SU-DHL-6 (cell line): ENCODE data around the gene OTUD4.

Experiments used
- H2AFZ ChIP-seq: fragments of 200-600 bp; sonication (generic); 2 replicates; pipeline ENCODE4 v1.6.1; 2014; ENCODE audit warnings: low read depth, mild to moderate bottlenecking, moderate library complexity, mixed read lengths, antibody characterized with exemption, low read length; ENCODE audit not compliant: severe bottlenecking
- H3F3A ChIP-seq: fragments of 200-600 bp; shearing (Covaris generic); 2 replicates; pipeline ENCODE4 v1.6.0; 2016; ENCODE audit warnings: antibody characterized with exemption, mild to moderate bottlenecking; ENCODE audit not compliant: insufficient read depth
- H3K27ac ChIP-seq: fragments of 200-600 bp; sonication (generic); 2 replicates; pipeline ENCODE4 v1.5.1; 2016; ENCODE audit warnings: low read depth, mild to moderate bottlenecking, low read length, moderate library complexity, mixed read lengths
- H3K27me3 ChIP-seq: fragments of 200-600 bp; sonication (generic), shearing (Covaris generic); 2 replicates; pipeline ENCODE4 v1.6.0; 2014; ENCODE audit warnings: mild to moderate bottlenecking, low read length
- H3K36me3 ChIP-seq: fragments of 200-600 bp; sonication (generic); 2 replicates; pipeline ENCODE4 v1.6.1; 2014; ENCODE audit warnings: mild to moderate bottlenecking, low read length, mixed read lengths
- H3K4me2 ChIP-seq: fragments of 300-600, 200-600 bp; shearing (Covaris generic), sonication (generic); 2 replicates; pipeline ENCODE4 v1.6.0; 2014; ENCODE audit warnings: low read length, low read depth, mild to moderate bottlenecking; ENCODE audit not compliant: poor library complexity, severe bottlenecking
- H3K4me3 ChIP-seq: fragments of 200-600 bp; sonication (generic); 2 replicates; pipeline ENCODE4 v1.5.1; 2014; ENCODE audit warnings: antibody characterized with exemption, low read length, mild to moderate bottlenecking, mixed read lengths; ENCODE audit not compliant: insufficient read depth, poor library complexity, severe bottlenecking
- H3K79me2 ChIP-seq: fragments of 200-600 bp; sonication (generic); 2 replicates; pipeline ENCODE4 v1.6.1; 2014; ENCODE audit warnings: mild to moderate bottlenecking, low read length, moderate library complexity; ENCODE audit not compliant: insufficient read depth
- H3K9ac ChIP-seq: fragments of 200-600 bp; sonication (generic); 2 replicates; pipeline ENCODE4 v1.7.0; 2014; ENCODE audit warnings: mild to moderate bottlenecking, low read length
- H3K9me2 ChIP-seq: fragments of 200-600 bp; sonication (generic); replicated peaks from 2 replicates; pipeline ENCODE4 v1.6.1; 2014; ENCODE audit warnings: low read length; ENCODE audit not compliant: insufficient read depth
- H3K9me3 ChIP-seq: fragments of 200-600 bp; sonication (generic); 2 replicates; pipeline ENCODE4 v1.6.1; 2014; ENCODE audit warnings: low read length, mixed read lengths; ENCODE audit not compliant: insufficient read depth
- H4K20me1 ChIP-seq: fragments of 200-600 bp; sonication (generic); 2 replicates; pipeline ENCODE4 v1.6.1; 2014; ENCODE audit warnings: low read depth, mild to moderate bottlenecking, antibody characterized with exemption, low read length, moderate library complexity, mixed read lengths
- EZH2phosphoT487 ChIP-seq: fragments of 200-600 bp; sonication (generic), shearing (Covaris generic); conservative IDR thresholded peaks from 2 replicates; pipeline ENCODE4 v1.6.1; 2018; ENCODE audit warnings: mild to moderate bottlenecking, antibody characterized with exemption, low read length, moderate library complexity, mixed read lengths
- TF ChIP-seq, protein P1 (sequence below): fragments of 200-600 bp; sonication (generic); IDR thresholded peaks from one replicate; pipeline ENCODE4 v1.5.1; 2017; ENCODE audit warnings: antibody characterized with exemption, mild to moderate bottlenecking, low read length, moderate library complexity; ENCODE audit not compliant: insufficient read depth, poor library complexity, severe bottlenecking

OTUD4 gene

DNA sequence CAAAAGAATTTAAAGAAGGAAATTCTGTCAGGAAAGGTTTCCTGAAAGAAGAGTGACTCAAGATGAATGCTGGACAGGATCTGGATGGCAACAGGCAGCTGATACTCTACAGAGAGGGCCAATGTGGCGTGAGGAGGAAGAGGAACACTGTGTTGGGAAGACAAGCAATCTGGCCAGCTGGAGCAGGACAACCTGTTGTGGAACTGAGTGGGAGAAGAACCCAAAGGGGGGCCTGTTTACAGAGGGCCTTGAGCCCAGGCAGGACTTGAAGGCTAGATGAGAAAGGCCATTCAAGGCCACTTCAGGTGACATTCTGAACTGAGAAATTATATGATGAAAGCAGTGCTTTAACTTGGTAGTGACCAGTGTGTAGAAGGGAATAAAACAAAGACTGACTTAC is 8.5 kb downstream of the OTUD4 start:
- Histone ChIP-seq H3K79me2 (peaks cover 94% of the 10 kb centered on the region), H3K9ac (no peak overlapping the region), H3K36me3 (peaks cover 34% of the 10 kb centered on the region; the same call in 1 of the 2 replicates), H3K9me3 (no peaks in the 10 kb centered on the region), H3K27me3 (no peaks in the 10 kb centered on the region), H4K20me1 (no peaks in the 10 kb centered on the region), H3K4me2 (no peak overlapping the region), H3K27ac (no peak overlapping the region), H2AFZ (no peak overlapping the region), H3K4me3 (no peak overlapping the region), H3F3A (no peaks in the 10 kb centered on the region; the same call in 1 of the 2 replicates), H3K9me2 (no peaks in the 10 kb centered on the region)
- TF ChIP-seq EZH2phosphoT487, result no peak
- TF ChIP-seq, protein P1, sequence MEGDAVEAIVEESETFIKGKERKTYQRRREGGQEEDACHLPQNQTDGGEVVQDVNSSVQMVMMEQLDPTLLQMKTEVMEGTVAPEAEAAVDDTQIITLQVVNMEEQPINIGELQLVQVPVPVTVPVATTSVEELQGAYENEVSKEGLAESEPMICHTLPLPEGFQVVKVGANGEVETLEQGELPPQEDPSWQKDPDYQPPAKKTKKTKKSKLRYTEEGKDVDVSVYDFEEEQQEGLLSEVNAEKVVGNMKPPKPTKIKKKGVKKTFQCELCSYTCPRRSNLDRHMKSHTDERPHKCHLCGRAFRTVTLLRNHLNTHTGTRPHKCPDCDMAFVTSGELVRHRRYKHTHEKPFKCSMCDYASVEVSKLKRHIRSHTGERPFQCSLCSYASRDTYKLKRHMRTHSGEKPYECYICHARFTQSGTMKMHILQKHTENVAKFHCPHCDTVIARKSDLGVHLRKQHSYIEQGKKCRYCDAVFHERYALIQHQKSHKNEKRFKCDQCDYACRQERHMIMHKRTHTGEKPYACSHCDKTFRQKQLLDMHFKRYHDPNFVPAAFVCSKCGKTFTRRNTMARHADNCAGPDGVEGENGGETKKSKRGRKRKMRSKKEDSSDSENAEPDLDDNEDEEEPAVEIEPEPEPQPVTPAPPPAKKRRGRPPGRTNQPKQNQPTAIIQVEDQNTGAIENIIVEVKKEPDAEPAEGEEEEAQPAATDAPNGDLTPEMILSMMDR, result no peak

DNA sequence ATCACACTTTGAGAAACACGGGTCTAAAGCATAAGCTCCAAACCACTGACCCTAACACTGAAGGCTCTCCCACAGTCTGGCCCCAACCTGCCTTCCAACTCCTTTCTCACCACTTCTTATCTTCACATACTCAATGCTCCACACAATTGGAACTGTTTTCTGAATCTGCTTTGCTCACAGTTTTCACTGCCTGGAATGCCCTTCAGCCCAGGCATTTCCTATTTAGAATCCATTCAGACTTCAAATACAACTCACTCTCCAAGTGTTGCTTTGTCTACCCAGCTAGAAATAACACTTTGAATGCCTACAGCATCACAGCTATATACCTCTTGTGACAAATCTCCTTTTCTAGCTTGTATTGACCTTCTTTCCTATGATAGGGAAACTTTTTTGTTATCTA is 10.2 kb downstream of the OTUD4 start:
- Histone ChIP-seq H3K27ac (no peak overlapping the region), H3K27me3 (no peaks in the 10 kb centered on the region), H3K4me2 (no peak overlapping the region), H3K4me3 (no peak overlapping the region), H3K9me3 (no peaks in the 10 kb centered on the region), H3F3A (no peaks in the 10 kb centered on the region; the same call in 1 of the 2 replicates), H3K9me2 (no peaks in the 10 kb centered on the region), H2AFZ (no peak overlapping the region), H3K9ac (no peak overlapping the region), H3K36me3 (peaks cover 35% of the 10 kb centered on the region; the same call in 1 of the 2 replicates), H3K79me2 (peaks cover 77% of the 10 kb centered on the region), H4K20me1 (no peaks in the 10 kb centered on the region)
- TF ChIP-seq EZH2phosphoT487, result no peak
- TF ChIP-seq, protein P1, result no peak

DNA sequence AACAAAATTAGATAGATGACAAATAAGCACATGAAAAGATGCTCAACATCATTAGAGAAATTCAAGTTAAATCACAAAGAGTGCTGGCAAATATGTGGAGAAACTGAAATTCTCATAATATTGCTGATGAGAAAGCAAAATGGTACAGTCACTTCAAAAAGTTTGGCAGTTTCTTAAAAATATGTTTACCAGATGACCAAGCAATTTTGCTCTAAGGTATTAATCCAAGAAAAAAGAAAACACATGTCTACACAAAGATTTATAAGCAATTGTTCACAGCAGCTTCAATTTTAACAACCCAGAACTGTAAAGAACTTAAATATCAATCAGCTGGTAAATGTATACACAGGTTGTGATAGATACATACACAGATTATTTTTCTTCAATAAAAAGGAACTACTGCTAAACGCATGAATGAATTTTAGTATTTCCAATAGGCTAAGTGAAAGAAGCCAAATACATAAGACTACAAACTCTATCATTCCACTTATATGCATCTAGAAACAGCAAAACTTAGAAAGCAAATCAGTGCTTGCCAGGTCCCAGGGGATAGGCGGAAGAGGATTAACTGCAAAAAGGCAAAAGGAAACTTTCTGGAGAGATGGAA is 11.7 kb downstream of the OTUD4 start:
- no peak overlapping the region for H3K4me2 ChIP-seq
- no peak overlapping the region for H2AFZ ChIP-seq
- TF ChIP-seq EZH2phosphoT487, result no peak
- TF ChIP-seq, protein P1, result no peak
- no peak overlapping the region for H3K9ac ChIP-seq
- H3K27me3 ChIP-seq, result no peaks in the 10 kb centered on the region
- H4K20me1 ChIP-seq, result no peaks in the 10 kb centered on the region
- H3K9me2 ChIP-seq, result no peaks in the 10 kb centered on the region
- H3K4me3 ChIP-seq, result no peak overlapping the region
- H3K27ac ChIP-seq, result no peak overlapping the region
- no peaks in the 10 kb centered on the region; the same call in 1 of the 2 replicates for H3F3A ChIP-seq
- H3K9me3 ChIP-seq, result no peaks in the 10 kb centered on the region
- H3K36me3 ChIP-seq, result peaks cover 39% of the 10 kb centered on the region; the same call in 1 of the 2 replicates
- H3K79me2 ChIP-seq, result peaks cover 62% of the 10 kb centered on the region
